ENCODE data around the gene GNAI3. TPM values are rescaled to one million over a fixed set of nuclear protein-coding genes. Genes with fewer than 3 reads are reported as not detected.
A peak's percentile ranks its signal among the peaks of the same experiment; 100 is the strongest.

GNAI3 gene
- total and polyA plus RNA-seq, 2 of the 13 experiments (the other 11 are each of a cell fraction or from before 2014, with no cell fraction given): 4.3 to 9.0 TPM

DNA sequence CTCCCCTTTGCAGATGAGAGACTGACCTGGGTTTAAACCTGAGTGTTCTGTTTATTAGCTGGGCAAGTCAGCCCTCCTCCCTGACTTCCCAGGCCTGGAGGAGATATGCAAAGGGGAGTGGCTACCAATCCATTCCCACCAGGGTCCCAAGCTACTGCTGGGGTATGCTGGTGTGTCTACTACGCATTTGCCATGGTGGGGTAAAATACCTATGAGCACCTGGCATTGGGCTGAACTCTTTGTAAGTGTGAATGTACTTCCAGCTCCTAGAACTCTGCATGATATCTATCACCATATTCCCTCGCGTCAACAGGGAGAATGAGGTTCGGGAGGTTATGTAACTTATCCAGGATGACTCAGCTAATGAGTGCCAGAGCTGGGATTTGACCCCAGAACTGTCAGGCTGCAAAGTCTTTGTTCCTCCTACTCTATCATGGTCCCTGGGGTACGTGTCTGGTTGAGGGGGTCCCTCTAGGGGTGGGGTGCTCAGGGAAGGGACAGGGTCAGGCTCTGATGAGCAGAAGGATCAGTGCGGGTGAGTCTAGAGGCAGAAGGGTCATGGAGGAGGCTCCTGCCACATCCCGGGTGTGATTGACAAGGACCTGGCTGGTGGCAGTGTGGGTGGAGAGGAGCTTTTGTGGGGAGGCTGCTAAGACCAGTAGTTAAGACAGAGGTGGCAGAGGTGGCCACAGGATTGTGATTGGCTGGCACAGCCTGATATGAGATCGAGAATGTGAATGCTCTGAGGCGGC is 88.0 kb downstream of the GNAI3 start (continued):
- TF ChIP-seq, protein P1, sequence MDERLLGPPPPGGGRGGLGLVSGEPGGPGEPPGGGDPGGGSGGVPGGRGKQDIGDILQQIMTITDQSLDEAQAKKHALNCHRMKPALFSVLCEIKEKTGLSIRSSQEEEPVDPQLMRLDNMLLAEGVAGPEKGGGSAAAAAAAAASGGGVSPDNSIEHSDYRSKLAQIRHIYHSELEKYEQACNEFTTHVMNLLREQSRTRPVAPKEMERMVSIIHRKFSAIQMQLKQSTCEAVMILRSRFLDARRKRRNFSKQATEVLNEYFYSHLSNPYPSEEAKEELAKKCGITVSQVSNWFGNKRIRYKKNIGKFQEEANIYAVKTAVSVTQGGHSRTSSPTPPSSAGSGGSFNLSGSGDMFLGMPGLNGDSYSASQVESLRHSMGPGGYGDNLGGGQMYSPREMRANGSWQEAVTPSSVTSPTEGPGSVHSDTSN (CRISPR knock-in tag; IDR thresholded peaks at IDR 0.05): no peak
- TF ChIP-seq SMARCC2 (IDR thresholded peaks at IDR 0.05): no peak
- peak; percentile 58; the same call in 1 of the 2 replicates for TF ChIP-seq JUNB (CRISPR knock-in tag; IDR thresholded peaks at IDR 0.05; ENCODE audit: borderline replicate concordance)
- no peak for TF ChIP-seq DRAP1 (CRISPR knock-in tag; IDR thresholded peaks at IDR 0.05)
- TF ChIP-seq, protein P2, sequence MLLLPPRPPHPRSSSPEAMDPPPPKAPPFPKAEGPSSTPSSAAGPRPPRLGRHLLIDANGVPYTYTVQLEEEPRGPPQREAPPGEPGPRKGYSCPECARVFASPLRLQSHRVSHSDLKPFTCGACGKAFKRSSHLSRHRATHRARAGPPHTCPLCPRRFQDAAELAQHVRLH (CRISPR knock-in tag; IDR thresholded peaks at IDR 0.05; ENCODE audit: borderline replicate concordance, low read depth): no peak
- no peak for TF ChIP-seq TRAFD1 (CRISPR knock-in tag; IDR thresholded peaks at IDR 0.05; ENCODE audit: borderline replicate concordance)
- no peak for TF ChIP-seq ZNF607 (CRISPR knock-in tag; IDR thresholded peaks at IDR 0.05; ENCODE audit: borderline replicate concordance)
- TF ChIP-seq ZNF713 (CRISPR knock-in tag; IDR thresholded peaks at IDR 0.05): no peak
- TF ChIP-seq HDAC6 (IDR thresholded peaks at IDR 0.05; ENCODE audit: low read depth, low read length): no peak
- no peak for TF ChIP-seq SMAD1 (CRISPR knock-in tag; IDR thresholded peaks at IDR 0.05; ENCODE audit: borderline replicate concordance, low read depth)
- TF ChIP-seq, protein P3, sequence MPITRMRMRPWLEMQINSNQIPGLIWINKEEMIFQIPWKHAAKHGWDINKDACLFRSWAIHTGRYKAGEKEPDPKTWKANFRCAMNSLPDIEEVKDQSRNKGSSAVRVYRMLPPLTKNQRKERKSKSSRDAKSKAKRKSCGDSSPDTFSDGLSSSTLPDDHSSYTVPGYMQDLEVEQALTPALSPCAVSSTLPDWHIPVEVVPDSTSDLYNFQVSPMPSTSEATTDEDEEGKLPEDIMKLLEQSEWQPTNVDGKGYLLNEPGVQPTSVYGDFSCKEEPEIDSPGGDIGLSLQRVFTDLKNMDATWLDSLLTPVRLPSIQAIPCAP (CRISPR knock-in tag; IDR thresholded peaks at IDR 0.05; ENCODE audit: low read depth): no peak
- TF ChIP-seq, protein P4, sequence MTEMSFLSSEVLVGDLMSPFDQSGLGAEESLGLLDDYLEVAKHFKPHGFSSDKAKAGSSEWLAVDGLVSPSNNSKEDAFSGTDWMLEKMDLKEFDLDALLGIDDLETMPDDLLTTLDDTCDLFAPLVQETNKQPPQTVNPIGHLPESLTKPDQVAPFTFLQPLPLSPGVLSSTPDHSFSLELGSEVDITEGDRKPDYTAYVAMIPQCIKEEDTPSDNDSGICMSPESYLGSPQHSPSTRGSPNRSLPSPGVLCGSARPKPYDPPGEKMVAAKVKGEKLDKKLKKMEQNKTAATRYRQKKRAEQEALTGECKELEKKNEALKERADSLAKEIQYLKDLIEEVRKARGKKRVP (CRISPR knock-in tag; IDR thresholded peaks at IDR 0.05): no peak
- TF ChIP-seq CEBPG (CRISPR knock-in tag; IDR thresholded peaks at IDR 0.05): peak; percentile 23; the same call in 1 of the 2 replicates
- 0 out of 2 replicates have a peak, but pooled peaks have one; percentile 21 for TF ChIP-seq DMAP1 (CRISPR knock-in tag; IDR thresholded peaks at IDR 0.05)
- no peak for TF ChIP-seq TOE1 (CRISPR knock-in tag; IDR thresholded peaks at IDR 0.05)
- TF ChIP-seq ASH2L (IDR thresholded peaks at IDR 0.05; ENCODE audit: insufficient read length, low read depth, low read length): no peak
- TF ChIP-seq BCL6 (CRISPR knock-in tag; IDR thresholded peaks at IDR 0.05): no peak
- TF ChIP-seq ZNF138 (CRISPR knock-in tag; IDR thresholded peaks at IDR 0.05; ENCODE audit: low read depth): no peak
- TF ChIP-seq, protein P5, sequence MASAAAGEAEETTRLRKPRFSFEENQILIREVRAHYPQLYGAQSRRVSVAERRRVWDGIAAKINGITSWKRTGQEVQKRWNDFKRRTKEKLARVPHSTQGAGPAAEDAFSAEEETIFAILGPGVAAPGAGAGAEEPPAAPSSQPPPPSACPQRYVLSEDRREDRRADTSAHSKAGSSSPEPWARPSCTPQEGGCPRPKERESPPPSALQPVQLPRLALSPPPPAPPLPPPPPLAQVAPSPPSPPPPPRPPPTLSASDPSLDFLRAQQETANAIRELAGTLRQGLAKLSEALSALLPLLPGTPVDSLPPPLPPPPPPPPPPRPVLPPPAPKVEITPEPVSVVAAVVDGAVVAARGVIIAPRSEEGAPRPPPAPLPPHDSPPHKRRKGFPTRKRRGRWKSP (CRISPR knock-in tag; IDR thresholded peaks at IDR 0.05): no peak
- TF ChIP-seq BCLAF1 (IDR thresholded peaks at IDR 0.05): no peak
